ENCODE results near the gene ARHGAP45. TPM values are rescaled to one million over a fixed set of nuclear protein-coding genes. Genes with fewer than 3 reads are reported as not detected.
"Not testable (repeated sequence)": the region's sequence is repeated elsewhere in the genome, so short reads cannot be mapped to it uniquely, and the experiment has no call there.

ARHGAP45 gene
- polyA plus RNA-seq, 2 donors = 8.9 to 17.7 TPM

GRCh38 chr19:1129084-1129483 lies 62.1 kb downstream of the ARHGAP45 start:
- 89 to 94% methylated on average over 7 of the region's 7 CpGs for WGBS, 2 donors
- H3K9me3 ChIP-seq (ENCODE audit: control insufficient read depth in 2 of 2, insufficient read depth in 1 of 2, low read depth in 1 of 2, low read length in 1 of 2); H3K4me3 ChIP-seq (ENCODE audit: low read depth in 1 of 2, low read length in 2 of 2); H3K27me3 ChIP-seq (ENCODE audit: control insufficient read depth in 1 of 2, insufficient read depth in 2 of 2, low read length in 2 of 2); H3K27ac ChIP-seq (ENCODE audit: low read depth in 2 of 2, low read length in 1 of 2): not testable (repeated sequence)
- Histone ChIP-seq H3K36me3 (ENCODE audit: control insufficient read depth in 2 of 2, insufficient read depth in 2 of 2, low read length in 1 of 2) (peaks cover 5 to 33% of the 10 kb centered on the region in 2 donors), H3K4me1 (ENCODE audit: control insufficient read depth in 2 of 2, insufficient read depth in 2 of 2, low read length in 1 of 2) (peaks cover 19 to 44% of the 10 kb centered on the region in 2 donors)

- no peaks in the 10 kb centered on the region for H3K27me3 ChIP-seq (ENCODE audit: control insufficient read depth in 1 of 2, insufficient read depth in 2 of 2, low read length in 2 of 2)
- H3K4me1 ChIP-seq (ENCODE audit: control insufficient read depth in 2 of 2, insufficient read depth in 2 of 2, low read length in 1 of 2) = peaks cover 19 to 47% of the 10 kb centered on the region in 2 donors
- no peak overlapping the region for H3K4me3 ChIP-seq (ENCODE audit: low read depth in 1 of 2, low read length in 2 of 2)
- H3K9me3 ChIP-seq (ENCODE audit: control insufficient read depth in 2 of 2, insufficient read depth in 1 of 2, low read depth in 1 of 2, low read length in 1 of 2) = no peaks in the 10 kb centered on the region
- no peak overlapping the region for H3K27ac ChIP-seq (ENCODE audit: low read depth in 2 of 2, low read length in 1 of 2)
- peaks cover 2 to 31% of the 10 kb centered on the region in 2 donors for H3K36me3 ChIP-seq (ENCODE audit: control insufficient read depth in 2 of 2, insufficient read depth in 2 of 2, low read length in 1 of 2)
- 92 to 95% methylated on average over 18 of the region's 18 CpGs for WGBS, 2 donors
Measured at GRCh38 chr19:1129535-1129934, 62.6 kb downstream of the ARHGAP45 start.

DNA sequence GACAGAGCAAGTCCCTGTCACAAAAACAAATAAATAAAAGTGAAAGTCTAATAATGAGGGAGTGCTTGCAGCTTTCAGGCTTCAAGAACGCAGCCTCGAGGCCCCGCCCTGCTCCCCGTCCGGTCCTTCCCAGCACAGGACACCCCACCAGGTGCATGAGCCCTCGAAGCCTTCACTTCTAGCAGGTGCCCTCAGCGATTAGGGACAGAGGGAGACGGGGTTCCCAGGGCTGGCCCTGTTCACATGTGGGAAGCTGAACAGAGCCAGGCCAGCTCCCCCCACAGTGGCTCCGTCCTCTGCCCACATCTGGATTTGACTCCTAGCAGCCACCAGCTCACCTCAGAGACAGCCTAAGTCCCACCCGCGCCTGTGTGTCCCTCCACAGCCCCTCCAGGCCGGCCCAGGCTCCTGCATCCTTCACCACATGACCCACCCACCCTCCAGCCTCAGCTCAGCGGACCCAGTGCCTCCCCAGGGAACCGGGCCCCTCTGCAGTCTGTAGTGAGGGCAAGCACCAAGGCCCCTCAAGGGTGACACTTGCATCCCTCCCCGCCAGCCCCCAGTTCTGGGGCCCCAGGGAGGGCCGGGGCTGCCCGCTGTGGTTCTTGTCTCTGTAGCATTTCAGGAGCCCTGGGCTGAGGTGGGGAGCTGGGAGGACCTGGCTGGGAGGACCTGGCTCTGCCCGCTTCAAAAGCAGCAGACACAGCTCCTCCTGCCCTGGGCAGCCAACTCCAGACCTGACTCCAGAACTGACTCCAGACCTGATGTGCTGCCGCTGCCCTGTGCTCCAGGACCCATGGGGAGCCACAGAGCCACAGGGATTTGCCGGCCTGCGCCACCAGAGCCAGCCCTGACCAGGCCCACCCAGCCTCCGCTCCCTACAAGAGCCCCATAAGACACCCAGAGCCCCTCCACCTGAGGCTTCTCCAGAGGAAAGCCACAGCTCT lies 64.1 kb downstream of the ARHGAP45 start:
- H3K27ac ChIP-seq (ENCODE audit: low read depth in 2 of 2, low read length in 1 of 2) = peak overlapping the region; percentile 93 to 94
- no peaks in the 10 kb centered on the region for H3K27me3 ChIP-seq (ENCODE audit: control insufficient read depth in 1 of 2, insufficient read depth in 2 of 2, low read length in 2 of 2)
- WGBS, 2 donors = 38 to 48% methylated on average over 21 to 22 of the region's 22 CpGs
- H3K36me3 ChIP-seq (ENCODE audit: control insufficient read depth in 2 of 2, insufficient read depth in 2 of 2, low read length in 1 of 2) = peaks cover 0 to 27% of the 10 kb centered on the region in 2 donors
- peaks cover 19 to 51% of the 10 kb centered on the region in 2 donors for H3K4me1 ChIP-seq (ENCODE audit: control insufficient read depth in 2 of 2, insufficient read depth in 2 of 2, low read length in 1 of 2)
- H3K9me3 ChIP-seq (ENCODE audit: control insufficient read depth in 2 of 2, insufficient read depth in 1 of 2, low read depth in 1 of 2, low read length in 1 of 2) = no peaks in the 10 kb centered on the region
- H3K4me3 ChIP-seq (ENCODE audit: low read depth in 1 of 2, low read length in 2 of 2) = peak overlapping the region; percentile 66 to 76

DNA sequence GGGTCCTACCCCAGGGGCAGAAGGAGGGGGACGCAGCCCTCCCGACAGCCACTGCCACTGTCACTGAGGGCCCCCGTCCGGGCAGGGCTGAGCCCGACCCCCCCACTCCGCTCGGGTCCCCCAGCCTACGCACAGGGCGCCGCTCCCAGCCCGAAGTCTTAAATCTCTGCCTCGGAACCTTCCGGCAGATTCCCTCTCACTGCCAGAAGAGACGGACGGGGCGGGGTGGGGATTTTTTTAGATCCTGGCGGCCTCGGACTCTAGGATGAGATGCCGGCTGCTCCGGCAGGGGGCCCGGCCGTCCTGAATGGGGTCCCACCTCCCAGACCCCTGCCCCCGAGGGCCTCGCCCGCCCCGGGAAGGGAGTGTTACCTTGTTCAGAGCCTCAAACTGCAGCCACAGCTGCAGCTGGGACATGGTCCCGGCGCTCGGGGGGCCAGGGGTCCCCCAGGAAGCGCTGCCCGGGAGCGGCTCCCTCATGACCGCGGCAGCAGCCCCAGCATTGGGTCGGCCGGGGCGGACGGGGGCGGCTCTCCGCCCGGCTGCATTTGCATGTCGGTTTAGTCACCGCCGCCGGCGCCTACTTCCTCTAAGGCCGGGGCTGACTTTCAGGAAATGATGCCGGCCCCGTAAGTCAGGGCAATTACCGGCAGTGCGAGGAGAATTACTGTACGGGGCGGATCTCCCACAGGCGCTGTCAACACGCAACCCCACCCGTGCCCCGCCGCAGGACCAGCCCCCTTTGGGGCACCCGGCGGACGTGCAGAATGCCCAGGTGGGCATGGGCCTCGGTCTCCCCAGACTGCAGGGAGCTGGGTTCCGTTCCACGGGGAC lies 65.0 kb downstream of the ARHGAP45 start:
- Histone ChIP-seq H3K27ac (ENCODE audit: low read depth in 2 of 2, low read length in 1 of 2) (peak overlapping the region; percentile 94), H3K36me3 (ENCODE audit: control insufficient read depth in 2 of 2, insufficient read depth in 2 of 2, low read length in 1 of 2) (peaks cover 0 to 19% of the 10 kb centered on the region in 2 donors), H3K27me3 (ENCODE audit: control insufficient read depth in 1 of 2, insufficient read depth in 2 of 2, low read length in 2 of 2) (no peaks in the 10 kb centered on the region), H3K4me3 (ENCODE audit: low read depth in 1 of 2, low read length in 2 of 2) (peak overlapping the region; percentile 66 to 76), H3K9me3 (ENCODE audit: control insufficient read depth in 2 of 2, insufficient read depth in 1 of 2, low read depth in 1 of 2, low read length in 1 of 2) (no peaks in the 10 kb centered on the region), H3K4me1 (ENCODE audit: control insufficient read depth in 2 of 2, insufficient read depth in 2 of 2, low read length in 1 of 2) (peaks cover 19 to 58% of the 10 kb centered on the region in 2 donors)
- 1 to 15% methylated on average over 53 to 64 of the region's 64 CpGs for WGBS, 2 donors

GRCh38 chr19:1132552-1133383 lies 65.8 kb downstream of the ARHGAP45 start:
- peaks cover 19 to 58% of the 10 kb centered on the region in 2 donors for H3K4me1 ChIP-seq (ENCODE audit: control insufficient read depth in 2 of 2, insufficient read depth in 2 of 2, low read length in 1 of 2)
- 47 to 68% methylated on average over 36 to 48 of the region's 48 CpGs for WGBS, 2 donors

GRCh38 chr19:1133471-1133929 lies 66.5 kb downstream of the ARHGAP45 start:
- peak overlapping the region in 1 of 2 donors; percentile 10 for H3K4me3 ChIP-seq (ENCODE audit: low read depth in 1 of 2, low read length in 2 of 2)

More at GRCh38 chr19:1132552-1133383, 65.8 kb downstream of the ARHGAP45 start:
- peak overlapping the region; percentile 94 for H3K27ac ChIP-seq (ENCODE audit: low read depth in 2 of 2, low read length in 1 of 2)
- H3K27me3 ChIP-seq (ENCODE audit: control insufficient read depth in 1 of 2, insufficient read depth in 2 of 2, low read length in 2 of 2) = no peaks in the 10 kb centered on the region
- H3K36me3 ChIP-seq (ENCODE audit: control insufficient read depth in 2 of 2, insufficient read depth in 2 of 2, low read length in 1 of 2) = peaks cover 0 to 11% of the 10 kb centered on the region in 2 donors
- H3K4me3 ChIP-seq (ENCODE audit: low read depth in 1 of 2, low read length in 2 of 2) = peak overlapping the region; percentile 24 to 76
- no peaks in the 10 kb centered on the region for H3K9me3 ChIP-seq (ENCODE audit: control insufficient read depth in 2 of 2, insufficient read depth in 1 of 2, low read depth in 1 of 2, low read length in 1 of 2)

DNA sequence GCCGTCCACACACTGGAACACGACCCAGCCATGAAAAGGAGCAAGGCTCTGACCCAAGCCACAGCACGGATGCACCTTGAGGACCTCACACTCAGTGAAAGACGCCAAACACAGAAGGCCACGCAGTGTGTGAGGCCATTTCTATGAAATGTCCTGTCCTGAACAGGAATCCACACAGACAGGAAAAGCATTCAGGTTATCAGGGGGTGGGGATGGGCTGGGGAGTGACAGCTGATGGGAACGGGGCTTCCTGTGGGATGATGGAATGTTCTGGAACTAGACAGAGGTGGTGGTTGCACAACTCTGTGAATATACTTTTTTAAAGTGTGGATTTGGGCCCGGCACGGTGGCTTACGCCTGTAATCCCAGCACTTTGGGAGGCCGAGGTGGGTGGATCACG lies 67.5 kb downstream of the ARHGAP45 start:
- Histone ChIP-seq H3K27me3 (ENCODE audit: control insufficient read depth in 1 of 2, insufficient read depth in 2 of 2, low read length in 2 of 2) (no peaks in the 10 kb centered on the region), H3K4me1 (ENCODE audit: control insufficient read depth in 2 of 2, insufficient read depth in 2 of 2, low read length in 1 of 2) (peaks cover 19 to 55% of the 10 kb centered on the region in 2 donors), H3K27ac (ENCODE audit: low read depth in 2 of 2, low read length in 1 of 2) (peak overlapping the region; percentile 44 to 94), H3K9me3 (ENCODE audit: control insufficient read depth in 2 of 2, insufficient read depth in 1 of 2, low read depth in 1 of 2, low read length in 1 of 2) (no peaks in the 10 kb centered on the region), H3K36me3 (ENCODE audit: control insufficient read depth in 2 of 2, insufficient read depth in 2 of 2, low read length in 1 of 2) (peaks cover 0 to 18% of the 10 kb centered on the region in 2 donors), H3K4me3 (ENCODE audit: low read depth in 1 of 2, low read length in 2 of 2) (peak overlapping the region in 1 of 2 donors; percentile 10)
- 84 to 86% methylated on average over 11 of the region's 11 CpGs for WGBS, 2 donors

More at GRCh38 chr19:1133471-1133929, 66.5 kb downstream of the ARHGAP45 start:
- Histone ChIP-seq H3K36me3 (ENCODE audit: control insufficient read depth in 2 of 2, insufficient read depth in 2 of 2, low read length in 1 of 2) (peaks cover 0 to 13% of the 10 kb centered on the region in 2 donors), H3K27ac (ENCODE audit: low read depth in 2 of 2, low read length in 1 of 2) (peak overlapping the region; percentile 94), H3K27me3 (ENCODE audit: control insufficient read depth in 1 of 2, insufficient read depth in 2 of 2, low read length in 2 of 2) (no peaks in the 10 kb centered on the region), H3K9me3 (ENCODE audit: control insufficient read depth in 2 of 2, insufficient read depth in 1 of 2, low read depth in 1 of 2, low read length in 1 of 2) (no peaks in the 10 kb centered on the region), H3K4me1 (ENCODE audit: control insufficient read depth in 2 of 2, insufficient read depth in 2 of 2, low read length in 1 of 2) (peaks cover 19 to 57% of the 10 kb centered on the region in 2 donors)
- WGBS, 2 donors = 80 to 84% methylated on average over 20 to 25 of the region's 25 CpGs

GRCh38 chr19:1135454-1135853 lies 68.5 kb downstream of the ARHGAP45 start:
- 74 to 75% methylated on average over 17 of the region's 17 CpGs for WGBS, 2 donors
- Histone ChIP-seq H3K36me3 (ENCODE audit: control insufficient read depth in 2 of 2, insufficient read depth in 2 of 2, low read length in 1 of 2) (peaks cover 0 to 15% of the 10 kb centered on the region in 2 donors), H3K4me3 (ENCODE audit: low read depth in 1 of 2, low read length in 2 of 2) (no peak overlapping the region), H3K4me1 (ENCODE audit: control insufficient read depth in 2 of 2, insufficient read depth in 2 of 2, low read length in 1 of 2) (peaks cover 17 to 44% of the 10 kb centered on the region in 2 donors), H3K27me3 (ENCODE audit: control insufficient read depth in 1 of 2, insufficient read depth in 2 of 2, low read length in 2 of 2) (no peaks in the 10 kb centered on the region), H3K9me3 (ENCODE audit: control insufficient read depth in 2 of 2, insufficient read depth in 1 of 2, low read depth in 1 of 2, low read length in 1 of 2) (no peaks in the 10 kb centered on the region), H3K27ac (ENCODE audit: low read depth in 2 of 2, low read length in 1 of 2) (peak overlapping the region; percentile 37 to 76)

Measured in esophagus (tissue), 2 donors.